ENCODE results near the gene UTP14C. TPM values are rescaled to one million over a fixed set of nuclear protein-coding genes. Genes with fewer than 3 reads are reported as not detected.

UTP14C gene
- total and polyA plus RNA-seq, 2 donors (not counting 3 experiments of a cell fraction or from before 2014, with no cell fraction given), result 4.1 to 10.9 TPM

GRCh38 chr13:52016296-52016695 lies 8.2 kb upstream of the UTP14C start:
- peaks cover 9% of the 10 kb centered on the region for H3K4me1 ChIP-seq (ENCODE audit: control insufficient read depth, extremely low read depth, insufficient read depth, low read length)
- BruUV-seq (replicated peaks), result no TSS peak
- no peak for DNase-seq (ENCODE audit: low read depth, low spot score)
- dilution Hi-C loops (cut with MboI; ENCODE audit: extremely low pct_ligation_motif_present, low sequenced_read_pairs), result no loop called here
- ChIA-PET CTCF (no interaction called here), POLR2A (no interaction called here)
- no peak overlapping the region for H2AFZ ChIP-seq (ENCODE audit: low read depth, low read length)
- no peak overlapping the region for H3K27ac ChIP-seq (ENCODE audit: insufficient read depth, low read depth, low read length)
- no peak overlapping the region for H3K4me3 ChIP-seq (replicated peaks in 1 of 3; ENCODE audit: insufficient read depth in 1 of 3, low read depth in 1 of 3, low read length in 3 of 3)
- peaks cover 0 to 3% of the 10 kb centered on the region in 2 experiments for H3K36me3 ChIP-seq (ENCODE audit: control insufficient read depth in 2 of 2, extremely low read depth in 1 of 2, insufficient read depth in 2 of 2, low read length in 2 of 2)
- TF ChIP-seq CTCF (IDR thresholded peaks at IDR 0.05; ENCODE audit: extremely low read depth in 1 of 2, insufficient read depth in 1 of 2, low read depth in 1 of 2, low read length in 2 of 2), result no peak
- no peak for TF ChIP-seq FOS (IDR thresholded peaks at IDR 0.05; ENCODE audit: borderline replicate concordance, insufficient read depth, low read length)
- no peak for TF ChIP-seq GATA2 (IDR thresholded peaks at IDR 0.05; ENCODE audit: insufficient read depth, insufficient read length, low read depth, low read length)
- TF ChIP-seq JUN (IDR thresholded peaks at IDR 0.05; ENCODE audit: borderline replicate concordance, insufficient read depth, insufficient read length, low read depth), result no peak
- TF ChIP-seq POLR2A (IDR thresholded peaks at IDR 0.05; ENCODE audit: low read depth, low read length), result no peak
- no peak for TF ChIP-seq POLR2AphosphoS5 (IDR thresholded peaks at IDR 0.05; ENCODE audit: insufficient read depth, low read depth, low read length)
- TF ChIP-seq MAX (IDR thresholded peaks at IDR 0.05; ENCODE audit: insufficient read depth, insufficient read length), result no peak
- no peak for TF ChIP-seq MYC (IDR thresholded peaks at IDR 0.05; ENCODE audit: low read depth, low read length)
- TF ChIP-seq EZH2 (IDR thresholded peaks at IDR 0.05; ENCODE audit: borderline replicate concordance, low read depth, low read length, severe bottlenecking), result no peak
- no peak overlapping the region for H3K4me2 ChIP-seq (ENCODE audit: insufficient read depth, low read length)
- peaks cover 31% of the 10 kb centered on the region for H3K79me2 ChIP-seq (ENCODE audit: control insufficient read depth, insufficient read depth, low read length)
- intact Hi-C loops (cut with micrococcal nuclease), result no loop called here
- H3K9me3 ChIP-seq (replicated peaks; ENCODE audit: control insufficient read depth, insufficient read depth, low read length), result no peaks in the 10 kb centered on the region
- no peak for FAIRE-seq
- H3K27me3 ChIP-seq (ENCODE audit: control insufficient read depth in 2 of 2, insufficient read depth in 2 of 2, low read length in 2 of 2), result peaks cover 0 to under 1% of the 10 kb centered on the region in 2 experiments
- no peak overlapping the region for H3K9ac ChIP-seq (replicated peaks; ENCODE audit: extremely low read depth, insufficient read depth, low read length)
- H4K20me1 ChIP-seq (replicated peaks; ENCODE audit: control insufficient read depth, extremely low read depth, insufficient read depth, low read length), result no peaks in the 10 kb centered on the region
- no peaks in the 10 kb centered on the region for H3K9me1 ChIP-seq (replicated peaks; ENCODE audit: control insufficient read depth, extremely low read depth, insufficient read depth, low read length)

Measured in endothelial cell of umbilical vein (primary cell).